ENCODE measurements around the gene SNX33. TPM values are rescaled to one million over a fixed set of nuclear protein-coding genes. Genes with fewer than 3 reads are reported as not detected.

Gene SNX33
- total RNA-seq, 1 donor = 19.9 TPM

Other genes with a start within 250 kb of the SNX33 start
- gene SIN3A, start 196.2 kb upstream of the SNX33 start, total RNA-seq = 29.0 and 35.0 TPM in 2 replicates
- gene PTPN9, start 68.6 kb upstream of the SNX33 start, total RNA-seq = 23.5 and 32.4 TPM in 2 replicates
- 18.7 and 28.1 TPM in 2 replicates for gene SNUPN, start 22.2 kb upstream of the SNX33 start, total RNA-seq
- 41.6 and 42.3 TPM in 2 replicates for gene IMP3, start 7.7 kb upstream of the SNX33 start, total RNA-seq
- gene CSPG4, start 64.9 kb downstream of the SNX33 start, total RNA-seq = 86.8 and 87.0 TPM in 2 replicates
- 51.2 and 70.4 TPM in 2 replicates for gene UBE2Q2, start 195.5 kb downstream of the SNX33 start, total RNA-seq